DOHH2 (cell line): ENCODE measurements around the gene PLK3.
A peak's percentile ranks its signal among the peaks of the same experiment; 100 is the strongest.

Experiments used
- H3F3A ChIP-seq: fragments of 200-600 bp; sonication (generic), shearing (Covaris generic); 2 replicates; pipeline ENCODE4 v1.6.0; 2016; ENCODE audit warnings: antibody characterized with exemption, mild to moderate bottlenecking; ENCODE audit not compliant: control insufficient read depth, insufficient read depth
- H3K27ac ChIP-seq: fragments of 200-600 bp; sonication (generic); 2 replicates; pipeline ENCODE4 v1.5.1; 2014; ENCODE audit warnings: low read depth, mild to moderate bottlenecking, low read length, moderate library complexity
- H3K27me3 ChIP-seq: fragments of 200-600 bp; sonication (generic); 2 replicates; pipeline ENCODE4 v1.6.1; 2014; ENCODE audit warnings: mild to moderate bottlenecking, low read length, mixed read lengths; ENCODE audit not compliant: control insufficient read depth
- H3K36me3 ChIP-seq: fragments of 200-600 bp; sonication (generic); 2 replicates; pipeline ENCODE4 v1.6.1; 2014; ENCODE audit warnings: mild to moderate bottlenecking, low read length, moderate library complexity, mixed read lengths; ENCODE audit not compliant: control insufficient read depth
- H3K4me1 ChIP-seq: fragments of 200-600 bp; sonication (generic); 2 replicates; pipeline ENCODE4 v1.6.1; 2014; ENCODE audit warnings: mild to moderate bottlenecking, low read length, mixed read lengths; ENCODE audit not compliant: control insufficient read depth
- H3K4me2 ChIP-seq: fragments of 200-600 bp; sonication (generic); 2 replicates; pipeline ENCODE4 v1.6.0; 2014; ENCODE audit warnings: mild to moderate bottlenecking, low read length, moderate library complexity
- H3K4me3 ChIP-seq: fragments of 200-600 bp; sonication (generic); 2 replicates; pipeline ENCODE4 v1.5.1; 2014; ENCODE audit warnings: mild to moderate bottlenecking, low read length, mixed read lengths
- H3K79me2 ChIP-seq: fragments of 200-600 bp; sonication (generic); 2 replicates; pipeline ENCODE4 v1.6.1; 2014; ENCODE audit warnings: mild to moderate bottlenecking, low read length, mixed read lengths; ENCODE audit not compliant: control insufficient read depth
- H3K9me2 ChIP-seq: fragments of 200-600 bp; sonication (generic); replicated peaks from 2 replicates; pipeline ENCODE4 v1.6.1; 2014; ENCODE audit warnings: mild to moderate bottlenecking, low read length, mixed read lengths; ENCODE audit not compliant: control insufficient read depth
- H3K9me3 ChIP-seq: fragments of 200-600 bp; sonication (generic); 2 replicates; pipeline ENCODE4 v1.6.1; 2014; ENCODE audit warnings: antibody characterized with exemption, low read length, mixed read lengths; ENCODE audit not compliant: control insufficient read depth, insufficient read depth
- H4K20me1 ChIP-seq: fragments of 200-600 bp; sonication (generic); 2 replicates; pipeline ENCODE4 v1.6.0; 2014; ENCODE audit warnings: low read depth, mild to moderate bottlenecking, antibody characterized with exemption, low read length, moderate library complexity; ENCODE audit not compliant: control insufficient read depth, insufficient read depth
- CTCF ChIP-seq: fragments of 200-600 bp; sonication (generic); IDR thresholded peaks from one replicate; pipeline ENCODE4 v1.5.1; 2014; ENCODE audit warnings: antibody characterized with exemption, mild to moderate bottlenecking, low read depth, low read length; ENCODE audit not compliant: poor library complexity, severe bottlenecking
- EZH2phosphoT487 ChIP-seq: fragments of 200-600 bp; sonication (generic); IDR thresholded peaks from 2 replicates; pipeline ENCODE4 v1.6.1; 2017; ENCODE audit warnings: borderline replicate concordance, mild to moderate bottlenecking, antibody characterized with exemption, low read length, moderate library complexity, mixed read lengths

PLK3 gene

GRCh38 chr1:44775930-44776729 lies 24.0 kb upstream of the PLK3 start:
- H3K9me3 ChIP-seq: no peaks in the 10 kb centered on the region
- TF ChIP-seq EZH2phosphoT487 (no peak), CTCF (no peak)
- peak overlapping the region; percentile 74 for H3K4me2 ChIP-seq
- H3K4me3 ChIP-seq: peak overlapping the region; percentile 99
- peaks cover 62% of the 10 kb centered on the region for H3K36me3 ChIP-seq
- H3K9me2 ChIP-seq: no peaks in the 10 kb centered on the region
- peaks cover 12% of the 10 kb centered on the region for H4K20me1 ChIP-seq
- peak overlapping the region; percentile 78 for H3K27ac ChIP-seq
- peaks cover 30% of the 10 kb centered on the region for H3K4me1 ChIP-seq
- H3F3A ChIP-seq: peaks cover 61% of the 10 kb centered on the region
- H3K27me3 ChIP-seq: no peaks in the 10 kb centered on the region
- H3K79me2 ChIP-seq: peaks cover 54% of the 10 kb centered on the region

DNA sequence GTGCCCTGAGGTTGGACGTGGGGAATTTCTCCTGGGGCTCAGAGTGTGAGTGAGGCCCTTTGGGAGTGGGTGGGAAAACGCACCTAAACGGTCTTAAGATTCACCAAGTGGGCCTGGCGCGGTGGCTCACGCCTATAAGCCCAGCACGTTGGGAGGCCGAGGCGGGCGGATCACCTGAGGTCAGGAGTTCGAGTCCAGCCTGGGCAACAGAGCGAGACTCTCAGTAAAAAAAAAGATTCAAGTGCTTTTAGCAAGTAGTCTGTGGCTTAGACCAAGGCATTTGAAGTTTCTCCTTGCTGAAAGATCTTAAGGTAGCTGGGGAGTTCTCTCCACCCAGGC lies 23.5 kb upstream of the PLK3 start:
- H3K27me3 ChIP-seq: no peaks in the 10 kb centered on the region
- H3K36me3 ChIP-seq: peaks cover 67% of the 10 kb centered on the region
- peaks cover 67% of the 10 kb centered on the region for H3F3A ChIP-seq
- H3K79me2 ChIP-seq: peaks cover 54% of the 10 kb centered on the region
- peaks cover 34% of the 10 kb centered on the region for H3K4me1 ChIP-seq
- H3K9me3 ChIP-seq: no peaks in the 10 kb centered on the region
- H3K27ac ChIP-seq: peak overlapping the region; percentile 78
- TF ChIP-seq EZH2phosphoT487: no peak
- no peak for TF ChIP-seq CTCF
- peak overlapping the region; percentile 99 for H3K4me3 ChIP-seq
- H3K4me2 ChIP-seq: peak overlapping the region; percentile 74
- H3K9me2 ChIP-seq: no peaks in the 10 kb centered on the region
- H4K20me1 ChIP-seq: peaks cover 12% of the 10 kb centered on the region

GRCh38 chr1:44777547-44777946 lies 22.6 kb upstream of the PLK3 start:
- Histone ChIP-seq H3K9me2 (no peaks in the 10 kb centered on the region), H3K4me2 (peak overlapping the region; percentile 74), H3F3A (peaks cover 72% of the 10 kb centered on the region), H3K27me3 (no peaks in the 10 kb centered on the region), H3K79me2 (peaks cover 54% of the 10 kb centered on the region), H3K4me3 (peak overlapping the region; percentile 99), H3K27ac (peak overlapping the region; percentile 78), H3K36me3 (peaks cover 73% of the 10 kb centered on the region), H3K9me3 (no peaks in the 10 kb centered on the region), H3K4me1 (peaks cover 34% of the 10 kb centered on the region), H4K20me1 (peaks cover 12% of the 10 kb centered on the region)
- TF ChIP-seq EZH2phosphoT487: no peak

- H3F3A ChIP-seq: peaks cover 73% of the 10 kb centered on the region
- peaks cover 38% of the 10 kb centered on the region for H3K4me1 ChIP-seq
- no peaks in the 10 kb centered on the region for H3K9me2 ChIP-seq
- TF ChIP-seq CTCF (no peak), EZH2phosphoT487 (no peak)
- peak overlapping the region; percentile 99 for H3K4me3 ChIP-seq
- H3K36me3 ChIP-seq: peaks cover 73% of the 10 kb centered on the region
- H3K27me3 ChIP-seq: no peaks in the 10 kb centered on the region
- no peaks in the 10 kb centered on the region for H3K9me3 ChIP-seq
- H3K27ac ChIP-seq: peak overlapping the region; percentile 78
- H4K20me1 ChIP-seq: peaks cover 12% of the 10 kb centered on the region
- H3K4me2 ChIP-seq: peak overlapping the region; percentile 74
- peaks cover 54% of the 10 kb centered on the region for H3K79me2 ChIP-seq
These were observed 22.1 kb upstream of the PLK3 start for GRCh38 chr1:44777969-44778635.
